Activated CD4-positive, alpha-beta T cell treated with anti-CD3 and anti-CD28 coated beads, Interleukin-2, amount 50 U/mL, for 24 hours (primary cell): ENCODE data around the gene KDM8.
"Not testable (repeated sequence)": the region's sequence is repeated elsewhere in the genome, so short reads cannot be mapped to it uniquely, and the experiment has no call there.

Experiments
- DNase-seq, 2 donors: peaks; one replicate each; pipeline ENCODE4 v3.0.0-alpha.2; 2020; ENCODE audit warnings: low read depth in 1 of 2, low spot score in 1 of 2

The KDM8 gene

DNA sequence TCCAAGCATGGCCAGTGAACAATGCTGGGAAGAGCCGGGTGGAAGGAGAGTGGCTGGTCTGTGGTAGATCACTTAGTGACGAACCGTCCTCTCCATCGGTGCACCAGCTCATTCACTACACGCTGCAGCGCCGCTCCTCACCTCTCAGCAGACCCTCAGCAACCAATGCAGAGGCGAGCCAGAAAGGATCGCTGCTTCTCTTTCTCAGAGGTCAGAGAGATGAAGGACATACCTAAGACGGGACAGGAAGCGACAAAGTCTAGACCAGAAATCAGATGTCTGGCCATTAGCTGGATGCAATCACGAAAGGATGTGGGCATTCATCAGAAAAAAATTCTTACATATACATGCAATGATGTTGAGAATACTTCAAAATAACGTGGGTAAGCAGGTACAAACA is 38.3 kb downstream of the KDM8 start:
- no peak for DNase-seq

DNA sequence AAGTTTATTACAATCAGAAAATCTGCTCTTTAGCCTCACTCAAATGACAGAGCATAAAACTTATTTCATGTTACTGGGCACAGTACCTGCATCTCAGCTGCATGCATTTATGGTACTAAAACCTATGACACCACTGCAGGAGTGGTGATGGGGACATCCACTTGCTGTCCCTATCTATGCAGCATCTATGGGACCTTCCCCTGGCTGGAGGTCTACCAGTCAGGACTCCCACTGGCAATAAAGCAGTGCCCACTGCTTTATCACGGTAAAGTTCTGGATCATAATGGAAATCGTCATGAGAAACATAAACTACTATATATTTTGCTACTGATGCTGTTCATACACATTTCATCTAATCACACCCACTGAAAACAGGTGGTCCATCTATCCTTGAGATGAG is 39.1 kb downstream of the KDM8 start:
- DNase-seq = no peak

DNA sequence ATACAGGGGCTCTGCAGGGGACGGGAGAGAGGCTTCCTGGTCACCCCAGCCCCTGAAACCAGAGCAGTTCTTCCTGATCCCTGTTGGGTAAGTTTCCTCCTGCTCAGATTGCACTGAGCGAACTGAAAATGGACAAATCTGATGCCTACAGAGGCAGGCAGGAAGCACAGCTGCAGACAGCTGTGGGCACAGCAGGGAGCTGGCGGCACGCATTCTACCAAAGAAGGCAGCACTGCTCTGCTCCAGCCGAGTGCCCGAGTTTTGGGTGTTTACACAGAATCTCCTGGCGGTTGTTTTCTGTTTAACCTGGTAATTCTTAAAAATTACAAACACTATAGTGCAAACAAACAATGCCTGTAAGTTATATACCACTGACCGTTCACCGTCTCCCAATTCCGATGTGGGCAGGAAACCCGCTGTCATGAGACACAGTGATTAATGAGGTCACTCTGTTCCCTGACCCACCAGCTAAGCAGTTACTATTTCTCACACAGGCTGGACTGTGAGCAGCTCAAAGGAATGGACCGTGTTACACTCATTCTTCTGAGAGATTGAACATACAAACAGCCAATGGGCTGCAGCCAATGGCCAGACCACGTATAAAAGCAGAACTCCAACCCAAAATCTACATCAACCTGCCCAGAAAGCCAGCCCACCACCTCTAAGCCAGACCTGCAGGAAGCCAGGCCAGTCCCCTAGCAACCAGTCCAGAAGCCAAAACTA is 39.7 kb downstream of the KDM8 start:
- DNase-seq = no peak

DNA sequence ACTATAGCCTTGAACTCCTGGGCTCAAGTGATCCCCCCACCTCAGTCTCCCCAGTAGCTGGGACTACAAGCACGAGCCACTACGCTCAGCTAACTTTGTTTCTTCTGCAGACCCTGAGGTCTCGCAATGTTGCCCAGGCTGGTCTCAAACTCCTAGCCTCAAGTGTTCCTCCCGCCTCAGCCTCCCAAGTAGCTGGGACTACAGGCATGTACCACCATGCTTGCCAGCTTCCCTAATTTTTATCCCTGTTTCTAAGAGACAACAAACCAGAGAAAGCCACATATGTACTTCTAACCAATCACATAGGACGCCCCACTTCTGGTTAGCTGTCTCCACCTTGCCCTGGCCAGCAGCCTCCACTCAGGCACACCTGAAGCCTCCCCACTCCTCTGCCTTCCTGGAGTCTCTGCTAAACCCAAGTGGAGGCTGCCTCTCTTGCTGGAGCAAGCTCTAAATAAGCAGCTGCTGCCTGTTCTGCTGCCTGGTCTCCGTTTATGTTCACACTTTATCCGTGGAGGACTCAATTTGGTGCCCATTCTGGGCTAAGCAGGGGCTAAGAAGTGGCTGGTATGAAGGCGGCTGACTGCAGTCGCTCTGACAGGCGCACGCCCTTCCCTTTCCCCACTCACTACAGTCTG is 40.5 kb downstream of the KDM8 start:
- no peak for DNase-seq

DNA sequence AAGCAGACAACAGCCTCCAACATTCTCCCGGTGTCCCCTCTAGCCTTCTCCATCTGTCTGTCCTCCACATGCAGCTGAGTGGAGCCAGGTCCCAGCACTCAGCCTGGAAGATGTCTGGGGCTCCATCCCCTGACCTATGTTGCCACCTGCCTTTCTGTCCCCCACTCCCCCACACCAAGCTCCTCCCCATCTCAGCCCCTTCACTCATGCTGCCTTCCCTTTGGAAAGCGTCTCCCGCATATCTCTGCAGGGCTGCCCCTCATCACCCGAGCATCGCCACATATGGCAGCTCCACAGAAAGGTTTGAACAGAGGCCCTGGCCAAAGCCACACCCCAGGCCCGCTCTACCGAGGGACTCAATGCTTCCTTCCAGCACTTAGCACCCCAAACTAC is 41.0 kb downstream of the KDM8 start:
- DNase-seq = no peak

DNA sequence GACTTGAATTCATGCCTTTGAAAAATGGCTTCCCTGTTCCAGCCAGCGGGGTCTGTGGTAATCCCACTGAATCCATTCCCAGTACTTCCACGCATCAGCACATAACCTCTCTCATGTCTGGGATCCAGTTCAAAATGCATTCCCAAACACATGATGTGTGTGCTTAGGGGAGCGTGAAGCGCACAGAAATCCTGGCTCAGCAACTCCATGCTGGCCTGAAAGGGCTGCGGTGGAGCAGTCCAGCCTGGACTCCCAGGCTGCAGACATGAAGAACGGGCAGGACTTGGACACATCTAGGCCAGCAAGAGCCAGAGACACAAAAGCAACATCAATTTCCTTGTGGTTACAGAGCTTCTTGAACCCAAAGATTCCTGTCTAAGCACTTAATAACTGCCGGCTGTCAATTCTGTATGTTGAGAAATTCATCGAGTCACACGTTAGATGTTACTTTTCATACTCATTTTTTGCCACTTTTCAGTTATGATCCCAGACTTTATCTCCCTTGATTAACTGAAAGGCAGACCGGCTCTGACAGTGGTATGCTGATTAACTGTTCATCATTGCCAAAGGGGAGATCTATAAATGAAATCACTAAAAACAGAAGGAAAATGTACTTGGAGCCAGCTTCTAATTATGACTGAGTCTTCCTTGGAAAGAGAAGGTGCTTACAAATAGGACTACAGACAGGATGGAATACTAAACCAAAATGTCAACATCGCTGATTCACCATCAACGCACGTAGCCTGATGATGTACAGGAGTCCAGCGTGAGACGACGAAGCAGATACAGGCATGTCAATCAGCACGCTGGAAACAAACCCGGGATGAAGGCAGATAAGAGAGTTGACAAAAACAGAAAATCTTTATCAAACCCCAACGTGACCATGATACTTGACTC is 42.2 kb downstream of the KDM8 start:
- DNase-seq = peak in 1 of 2 donors; percentile 61

DNA sequence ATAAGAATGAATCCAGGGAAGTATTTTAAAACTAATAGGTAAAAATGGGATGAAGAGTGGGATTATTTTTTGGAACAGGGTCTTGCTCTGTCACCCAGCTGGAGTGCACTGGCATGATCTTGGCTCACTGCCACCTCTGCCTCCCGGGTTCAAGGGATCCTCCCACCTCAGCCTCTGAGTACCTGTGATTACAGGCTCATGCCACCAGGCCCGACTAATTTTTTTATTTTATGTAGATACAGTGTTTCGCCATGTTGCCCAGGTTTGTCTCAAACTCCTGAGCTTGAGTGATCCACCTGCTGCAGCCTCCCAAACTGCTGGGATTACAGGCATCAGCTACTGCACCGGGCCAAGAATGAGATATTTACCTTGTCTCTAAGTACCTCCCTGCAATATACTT is 43.1 kb downstream of the KDM8 start:
- no peak for DNase-seq

DNA sequence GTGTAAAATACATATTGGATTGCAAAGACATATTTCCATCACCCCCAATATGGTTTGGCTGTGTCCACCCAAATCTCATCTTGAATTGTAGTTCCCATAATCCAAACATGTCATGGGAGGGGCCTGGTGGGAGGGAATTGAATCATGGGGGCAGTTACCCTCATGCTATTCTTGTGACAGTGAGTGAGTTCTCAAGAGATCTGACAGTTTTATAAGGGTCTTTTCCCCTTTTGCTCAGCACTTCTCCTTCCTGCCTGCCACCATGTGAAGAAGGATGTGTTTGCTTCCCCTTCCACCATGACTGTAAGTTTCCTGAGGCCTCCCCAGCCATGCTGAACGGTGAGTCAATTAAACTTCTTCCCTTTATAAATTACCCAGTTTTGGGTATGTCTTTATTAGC is 43.8 kb downstream of the KDM8 start:
- not testable (repeated sequence) for DNase-seq

DNA sequence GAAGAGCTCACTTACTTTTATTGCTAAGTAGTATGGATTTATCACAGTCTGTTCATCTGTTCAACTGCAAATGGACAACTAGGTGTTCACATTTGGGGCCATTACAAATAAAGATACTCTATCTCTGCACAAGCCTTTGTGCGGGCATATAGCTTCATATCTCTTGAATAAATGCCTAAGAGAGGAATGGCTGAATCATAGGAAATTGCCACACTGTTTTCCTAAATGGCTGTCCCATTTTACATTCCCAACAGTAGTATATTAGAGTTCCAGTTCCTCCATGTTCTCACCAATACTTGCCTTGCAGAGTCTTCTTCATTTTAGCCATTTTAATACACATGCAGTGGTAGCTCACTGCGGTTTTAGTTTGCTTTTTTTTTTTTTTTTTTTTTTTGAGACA is 44.7 kb downstream of the KDM8 start:
- DNase-seq = no peak

DNA sequence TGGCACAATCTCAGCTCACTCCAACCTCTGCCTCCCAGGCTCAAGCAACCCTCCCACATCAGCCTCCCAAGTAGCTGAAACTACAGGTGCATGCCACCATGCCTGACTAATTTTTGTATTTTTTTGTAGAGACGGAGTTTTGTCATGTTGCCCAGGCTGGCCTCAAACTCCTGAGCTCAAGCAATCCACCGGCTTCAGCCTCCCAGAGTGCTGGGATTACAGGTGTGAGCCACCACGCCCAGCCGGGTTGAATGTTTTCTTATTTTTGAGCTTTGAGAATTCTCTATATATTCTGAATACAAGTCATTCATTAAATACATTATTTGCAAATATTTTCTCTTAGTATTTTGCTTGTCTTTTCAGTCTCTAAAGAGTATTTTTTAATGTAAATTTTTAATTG is 45.6 kb downstream of the KDM8 start:
- not testable (repeated sequence) for DNase-seq

DNA sequence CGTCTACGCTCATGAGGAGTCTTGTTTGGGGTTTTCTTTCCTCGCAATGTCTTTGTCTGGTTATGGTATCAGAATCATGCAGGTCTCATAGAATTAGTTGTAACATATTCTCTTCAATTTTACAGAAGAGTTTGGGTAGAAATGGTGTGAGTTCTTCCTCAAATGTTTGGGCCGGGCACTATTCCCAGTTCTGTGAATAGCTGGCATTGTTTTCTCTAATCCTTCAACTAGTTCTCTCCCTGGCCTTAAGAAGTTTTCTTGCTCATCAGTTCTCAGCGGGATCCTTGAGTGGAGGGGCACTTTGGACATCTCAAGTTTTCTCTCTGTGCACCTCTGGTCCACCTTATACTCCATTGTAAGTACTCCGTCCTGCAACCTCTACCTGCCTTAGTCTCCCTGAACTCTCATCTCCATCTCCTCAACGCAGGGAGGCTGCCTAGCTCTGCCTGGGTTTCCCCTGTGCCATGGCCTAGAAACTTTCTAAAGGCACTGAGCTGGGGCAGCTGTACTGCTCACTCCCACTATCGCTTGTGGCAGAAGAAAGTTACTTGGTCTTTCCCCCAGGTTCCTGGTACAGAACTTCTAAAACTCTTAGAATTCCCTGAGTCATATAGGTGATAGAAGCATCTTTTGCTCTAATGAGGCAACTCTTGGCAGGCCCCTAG is 48.3 kb downstream of the KDM8 start:
- DNase-seq = no peak

DNA sequence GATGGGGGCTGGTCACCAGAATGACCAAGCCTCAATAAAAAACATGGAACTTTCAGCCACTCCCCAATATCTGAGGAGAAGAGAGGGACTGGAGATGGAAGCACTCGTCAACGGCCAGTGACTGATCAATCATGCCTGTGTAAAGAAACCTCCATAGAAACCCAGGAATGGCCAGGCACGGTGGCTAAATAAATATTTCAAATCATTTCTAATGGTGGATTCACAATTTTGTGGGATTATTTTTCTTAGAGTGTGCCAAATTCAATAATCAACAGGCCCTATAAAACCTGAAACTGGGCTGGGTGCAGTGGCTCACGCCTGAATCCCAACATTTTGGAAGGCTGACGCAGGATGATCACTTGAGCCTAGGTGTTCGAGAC is 48.9 kb downstream of the KDM8 start:
- DNase-seq = no peak

DNA sequence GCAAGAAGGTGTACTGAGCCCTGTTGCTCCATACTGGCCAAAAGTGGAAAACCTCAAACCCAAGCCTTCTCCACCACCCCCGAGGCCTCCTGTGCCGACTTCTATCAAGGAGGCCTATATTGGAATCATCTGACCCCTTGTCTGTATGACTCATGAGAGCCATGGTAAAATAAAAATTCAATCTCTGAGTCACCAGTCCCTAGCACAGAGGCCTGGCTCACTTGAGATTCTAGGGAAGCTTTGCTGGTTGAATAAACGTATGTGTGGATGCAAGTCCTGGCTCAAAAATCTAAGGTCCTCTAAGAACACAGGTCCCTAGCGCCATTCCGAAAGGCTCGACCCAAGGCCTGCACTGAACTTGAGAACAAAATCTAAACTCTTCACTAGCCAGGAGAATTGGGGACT is 50.2 kb downstream of the KDM8 start:
- DNase-seq = no peak

DNA sequence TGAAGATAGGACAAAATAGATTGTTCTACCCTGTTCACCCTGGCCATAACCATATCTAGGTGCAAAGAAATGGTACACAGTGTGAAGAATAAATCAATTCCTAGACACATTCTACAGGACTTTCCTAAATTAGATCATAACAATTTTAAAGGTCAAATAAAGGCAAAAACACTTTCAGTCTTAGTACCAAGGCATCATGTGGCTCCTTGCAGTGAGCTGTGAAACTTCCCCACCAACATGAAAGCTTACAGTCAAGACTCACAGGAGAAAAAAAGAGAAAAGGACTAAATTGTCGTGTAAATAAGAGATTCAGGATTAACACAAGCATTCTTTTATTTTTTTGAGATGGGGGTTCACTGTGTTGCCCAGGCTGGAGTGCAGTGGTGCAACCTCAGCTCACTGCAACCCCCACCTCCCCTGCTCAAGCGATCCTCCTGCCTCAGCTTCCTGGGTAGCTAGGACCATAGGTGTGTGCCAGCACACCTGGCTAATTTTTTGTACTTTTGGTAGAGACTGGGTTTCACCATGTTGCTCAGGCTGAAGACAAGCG is 51.0 kb downstream of the KDM8 start:
- DNase-seq = no peak

DNA sequence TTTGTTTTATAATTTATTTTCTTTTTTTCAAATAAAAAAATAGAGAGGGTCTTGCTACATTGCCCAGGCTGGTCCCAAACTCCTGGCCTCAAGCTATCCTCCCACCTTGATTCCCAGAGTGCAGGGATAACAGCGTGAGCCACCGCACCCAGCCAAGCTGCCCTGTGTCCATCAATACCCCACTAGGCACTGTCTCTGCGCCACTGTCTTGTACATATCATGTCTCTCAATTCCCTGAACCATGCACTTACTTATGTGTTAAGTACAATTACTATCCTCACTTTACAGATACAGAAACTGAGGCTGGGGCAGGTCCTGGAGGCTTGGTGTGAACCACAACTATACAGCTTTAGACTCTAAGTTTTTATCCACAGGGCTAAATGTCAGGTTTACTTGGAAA is 53.5 kb downstream of the KDM8 start:
- no peak for DNase-seq

DNA sequence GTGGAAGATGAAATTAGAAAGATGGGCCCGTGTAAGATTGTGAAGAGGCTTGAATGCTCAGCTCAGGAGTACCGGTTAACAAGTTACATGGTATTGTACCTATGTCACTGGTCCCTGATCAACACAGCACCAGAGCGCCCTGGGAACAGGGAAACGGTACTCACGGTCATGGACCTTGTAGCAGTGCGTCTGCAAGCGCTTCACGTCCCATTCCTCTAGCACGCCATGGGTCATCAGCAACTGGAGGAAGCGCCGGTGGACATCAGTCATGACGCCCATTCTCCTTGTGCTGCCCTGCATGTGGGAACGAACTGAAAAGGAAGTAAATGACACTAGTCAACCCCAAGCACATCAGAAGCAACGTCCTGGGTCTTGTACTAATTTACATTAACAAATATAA is 53.9 kb downstream of the KDM8 start:
- DNase-seq = no peak

DNA sequence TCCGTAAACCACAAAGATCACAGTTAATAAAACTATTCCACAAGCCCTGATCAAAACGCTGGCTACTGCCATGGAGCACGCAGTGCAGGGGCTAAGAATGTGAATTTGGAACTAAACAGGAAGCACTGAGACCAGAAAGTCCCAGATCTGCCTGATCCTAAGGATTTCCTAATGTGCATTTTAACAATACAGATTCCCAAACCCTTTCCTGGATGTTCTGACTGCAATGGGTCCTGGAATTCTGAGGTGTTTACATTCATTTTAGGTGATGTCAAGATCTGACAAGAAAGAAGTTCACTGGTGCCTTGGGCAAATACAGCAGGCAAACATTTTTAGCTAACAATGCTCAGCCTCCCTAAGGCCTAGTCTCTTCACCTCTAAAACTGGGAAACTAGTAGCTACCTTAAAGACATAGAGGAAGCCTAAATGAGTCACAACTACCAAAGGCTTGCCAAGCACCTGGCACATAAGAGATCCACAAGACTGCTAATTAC is 55.0 kb downstream of the KDM8 start:
- DNase-seq = no peak

DNA sequence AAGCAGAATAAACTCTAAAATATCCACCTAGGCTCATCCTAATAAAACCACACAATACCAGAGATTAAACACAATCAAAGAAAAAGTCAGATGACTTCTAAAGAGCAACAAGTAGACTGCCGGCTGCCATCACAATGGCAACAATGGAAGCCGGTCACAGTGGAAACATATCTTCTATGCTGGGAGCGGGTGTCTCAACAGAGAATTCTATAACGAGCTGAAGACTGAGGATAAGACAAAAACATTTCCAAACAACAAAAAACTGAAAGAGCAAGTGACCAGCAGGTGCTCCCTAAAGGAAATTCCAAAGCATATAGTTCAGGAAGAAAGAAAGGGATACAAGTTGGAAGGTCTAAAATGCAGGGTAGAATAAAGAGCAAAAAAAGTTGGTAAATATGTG is 56.4 kb downstream of the KDM8 start:
- DNase-seq = no peak

DNA sequence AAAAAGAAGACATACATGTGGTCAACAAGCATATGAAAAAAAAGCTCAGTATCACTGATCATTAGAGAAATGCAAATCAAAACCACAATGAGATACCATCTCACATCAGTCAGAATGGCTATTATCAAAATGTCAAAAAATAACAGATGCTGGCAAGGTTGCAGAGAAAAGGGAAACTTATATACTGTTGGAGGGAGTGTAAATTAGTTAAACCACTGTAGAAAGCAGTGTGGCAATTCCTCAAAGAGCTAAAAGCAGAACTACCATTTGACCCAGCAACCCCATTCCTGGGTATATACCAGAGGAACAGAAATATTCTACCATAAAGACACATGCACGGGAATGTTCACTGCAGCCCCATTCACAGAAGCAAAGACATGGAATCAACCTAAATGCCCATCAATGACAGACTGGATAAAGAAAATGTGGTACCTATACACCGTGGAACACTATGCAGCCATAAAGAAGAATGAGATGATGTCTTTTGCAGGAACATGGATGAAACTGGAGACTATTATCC is 59.6 kb downstream of the KDM8 start:
- not testable (repeated sequence) for DNase-seq

DNA sequence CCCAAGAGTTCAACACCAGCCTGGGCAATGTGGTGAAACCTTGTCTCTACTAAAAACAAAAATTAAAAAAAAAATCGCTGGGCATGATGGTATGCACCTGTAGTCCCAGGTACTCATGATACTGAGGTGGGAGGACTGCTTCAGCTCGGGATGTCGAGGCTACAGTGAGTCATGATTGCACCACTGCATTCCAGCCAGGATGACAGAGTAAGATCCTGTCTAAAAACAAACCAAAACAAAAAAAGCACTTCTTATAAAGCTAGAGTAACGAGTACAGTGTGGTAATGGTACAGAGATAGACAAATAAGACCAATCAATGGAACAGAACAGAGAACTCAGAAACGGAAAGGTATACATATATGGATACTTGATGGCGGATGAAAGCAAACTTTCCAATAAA is 60.8 kb downstream of the KDM8 start:
- no peak for DNase-seq

DNA sequence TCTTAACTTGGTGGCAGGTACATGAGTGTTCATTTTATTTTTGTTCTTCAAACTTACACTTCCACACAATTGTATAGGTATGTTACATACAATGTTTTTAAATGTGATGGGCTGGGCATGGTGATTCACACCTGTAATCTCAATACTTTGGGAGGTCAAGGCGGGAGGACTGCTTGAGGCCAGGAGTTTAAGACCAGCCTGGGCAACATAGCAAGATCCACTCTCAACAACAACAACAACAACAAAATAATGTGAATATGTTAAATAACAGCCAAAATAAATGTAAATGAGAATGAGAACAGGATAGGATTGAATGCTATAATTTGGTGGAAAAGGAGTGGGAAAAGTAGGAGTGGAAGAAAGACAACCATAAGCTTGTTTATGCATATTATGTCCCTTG is 62.7 kb downstream of the KDM8 start:
- DNase-seq = no peak
